IMR-90 (cell line): ENCODE results near the gene KIF1B. TPM values are rescaled to one million over a fixed set of nuclear protein-coding genes. Genes with fewer than 3 reads are reported as not detected.

Experiments
- ATAC-seq: fragments of 200-7000 bp; cut with Tn5 transposase; 2 replicates; pipeline ENCODE4 v1.9.1; 2020; ENCODE audit warnings: low read depth, mild to moderate bottlenecking, moderate library complexity
- BruUV-seq: library from RNA; stranded (reverse); fragments of 400-500 nt; replicated peaks from 2 replicates; lab custom pipeline; 2021; lab: Mats Ljungman, UMichigan
- CTCF ChIA-PET: fragments of 300-600 bp; formaldehyde crosslinking; extraction: SDS; loops from one replicate; lab custom pipeline; 2021; ENCODE audit warnings: antibody characterized with exemption; lab: Yijun Ruan, JAX
- POLR2A ChIA-PET: fragments of 300-600 bp; sonication (Branson Sonifier 250); formaldehyde crosslinking; loops from one replicate; lab custom pipeline; 2022; ENCODE audit warnings: antibody characterized with exemption; ENCODE audit not compliant: unreplicated experiment; lab: Charles Lee
- DNase-seq: peaks from one replicate; pipeline ENCODE4 v3.0.0; 2013
- H2AFZ ChIP-seq: replicated peaks from 2 replicates; pipeline ENCODE3; 2013; ENCODE audit warnings: low read length, mild to moderate bottlenecking; ENCODE audit not compliant: poor library complexity
- H2AK5ac ChIP-seq: 2 replicates; pipeline ENCODE4 v1.6.1; 2013; ENCODE audit warnings: low read depth, low read length, inconsistent platforms
- H2AK9ac ChIP-seq: replicated peaks from 2 replicates; pipeline ENCODE3; 2013; ENCODE audit warnings: mild to moderate bottlenecking, low read depth, low read length, moderate library complexity; ENCODE audit not compliant: poor library complexity
- H2BK120ac ChIP-seq: 2 replicates; pipeline ENCODE4 v1.6.1; 2013; ENCODE audit warnings: low read depth, low read length, inconsistent platforms
- H2BK15ac ChIP-seq: 3 replicates; pipeline ENCODE4 v1.6.1; 2013; ENCODE audit warnings: low read depth, low read length, inconsistent platforms
- H2BK20ac ChIP-seq: 2 replicates; pipeline ENCODE4 v1.6.1; 2013; ENCODE audit warnings: low read depth, mild to moderate bottlenecking, inconsistent platforms, low read length, moderate library complexity
- H2BK5ac ChIP-seq: 2 replicates; pipeline ENCODE4 v1.6.1; 2013; ENCODE audit warnings: mild to moderate bottlenecking, low read depth, low read length, inconsistent platforms; ENCODE audit not compliant: poor library complexity, severe bottlenecking
- H3K14ac ChIP-seq: replicated peaks from 2 replicates; pipeline ENCODE4 v1.6.1; 2013; ENCODE audit warnings: low read depth, low read length, inconsistent platforms
- H3K18ac ChIP-seq: 2 replicates; pipeline ENCODE4 v1.6.1; 2013; ENCODE audit warnings: low read depth, low read length, control low read depth
- H3K23ac ChIP-seq: 2 replicates; pipeline ENCODE4 v1.6.1; 2013; ENCODE audit warnings: low read depth, low read length, inconsistent platforms
- H3K27ac ChIP-seq: 2 replicates; pipeline ENCODE4 v1.5.1; 2013; ENCODE audit warnings: mild to moderate bottlenecking, control low read depth, low read length; ENCODE audit not compliant: insufficient read depth
- H3K27me3 ChIP-seq: 2 replicates; pipeline ENCODE4 v1.6.1; 2013; ENCODE audit warnings: low read length; ENCODE audit not compliant: control insufficient read depth, insufficient read depth
- H3K36me3 ChIP-seq: 2 replicates; pipeline ENCODE4 v1.6.1; 2013; ENCODE audit warnings: low read length, mixed read lengths; ENCODE audit not compliant: control insufficient read depth, insufficient read depth
- H3K4ac ChIP-seq: 2 replicates; pipeline ENCODE4 v1.6.1; 2013; ENCODE audit warnings: low read depth, low read length, inconsistent platforms
- H3K4me1 ChIP-seq: 2 replicates; pipeline ENCODE4 v1.6.1; 2013; ENCODE audit warnings: low read length, mixed read lengths; ENCODE audit not compliant: control insufficient read depth, insufficient read depth
- H3K4me2 ChIP-seq: 2 replicates; pipeline ENCODE4 v1.6.1; 2013; ENCODE audit warnings: low read depth, mild to moderate bottlenecking, control low read depth, low read length, moderate library complexity
- H3K4me3 ChIP-seq: 2 replicates; pipeline ENCODE4 v1.5.1; 2013; ENCODE audit warnings: low read depth, mild to moderate bottlenecking, control low read depth, low read length, moderate library complexity; ENCODE audit not compliant: insufficient read depth
- H3K56ac ChIP-seq: 2 replicates; pipeline ENCODE4 v1.6.1; 2013; ENCODE audit warnings: low read length, inconsistent platforms; ENCODE audit not compliant: insufficient read depth; ENCODE audit errors: extremely low read depth
- H3K79me1 ChIP-seq, 2 experiments: 2 replicates each; pipeline ENCODE4 v1.6.1; 2013; ENCODE audit warnings: low read length in 2 of 2, inconsistent platforms in 1 of 2, low read depth in 1 of 2
- H3K9ac ChIP-seq: 2 replicates; pipeline ENCODE4 v1.6.1; 2013; ENCODE audit warnings: low read depth, low read length, control low read depth
- H3K9me1 ChIP-seq: 2 replicates; pipeline ENCODE4 v1.6.1; 2013; ENCODE audit warnings: low read length, inconsistent platforms; ENCODE audit not compliant: insufficient read depth
- H3K9me3 ChIP-seq: 2 replicates; pipeline ENCODE4 v1.6.1; 2013; ENCODE audit warnings: low read length; ENCODE audit not compliant: control insufficient read depth, insufficient read depth
- H4K20me1 ChIP-seq: 2 replicates; pipeline ENCODE4 v1.6.1; 2013; ENCODE audit warnings: low read length, inconsistent platforms; ENCODE audit not compliant: insufficient read depth
- H4K5ac ChIP-seq: 2 replicates; pipeline ENCODE4 v1.6.1; 2013; ENCODE audit warnings: mild to moderate bottlenecking, low read depth, low read length, control low read depth
- H4K8ac ChIP-seq, 2 experiments: 2 replicates each; pipeline ENCODE4 v1.6.1; 2013; ENCODE audit warnings: low read depth in 2 of 2, low read length in 2 of 2, control low read depth in 1 of 2, inconsistent platforms in 1 of 2
- H4K91ac ChIP-seq: 2 replicates; pipeline ENCODE4 v1.6.1; 2013; ENCODE audit warnings: low read depth, low read length, inconsistent platforms; ENCODE audit not compliant: insufficient read depth
- BHLHE40 ChIP-seq: fragments of 150-350 bp; IDR thresholded peaks from 2 replicates; pipeline ENCODE4 v1.6.1; 2016; ENCODE audit warnings: mild to moderate bottlenecking, low read depth, low read length
- CEBPB ChIP-seq: IDR thresholded peaks from 2 replicates; pipeline ENCODE4 v1.6.1; 2012; ENCODE audit warnings: low read depth, low read length, improper control_type of control experiment
- CHD1 ChIP-seq: IDR thresholded peaks from 2 replicates; pipeline ENCODE4 v1.6.1; 2012; ENCODE audit warnings: low read depth, low read length, improper control_type of control experiment
- ELK1 ChIP-seq: fragments of 150-350 bp; IDR thresholded peaks from 2 replicates; pipeline ENCODE4 v1.6.1; 2016; ENCODE audit warnings: low read depth, mild to moderate bottlenecking, low read length, moderate library complexity, borderline replicate concordance
- FOS ChIP-seq: fragments of 150-350 bp; IDR thresholded peaks from 2 replicates; pipeline ENCODE4 v1.6.1; 2016; ENCODE audit warnings: low read depth, low read length
- MAFK ChIP-seq: IDR thresholded peaks from 2 replicates; pipeline ENCODE4 v1.6.1; 2012; ENCODE audit warnings: low read depth, low read length, improper control_type of control experiment
- MAZ ChIP-seq: IDR thresholded peaks from 2 replicates; pipeline ENCODE4 v1.6.1; 2012; ENCODE audit warnings: low read depth, mild to moderate bottlenecking, low read length, improper control_type of control experiment, moderate library complexity, borderline replicate concordance
- MXI1 ChIP-seq: IDR thresholded peaks from 2 replicates; pipeline ENCODE4 v1.6.1; 2012; ENCODE audit warnings: low read depth, mild to moderate bottlenecking, low read length, moderate library complexity, borderline replicate concordance
- NFE2L2 ChIP-seq: fragments of 150-350 bp; IDR thresholded peaks from 2 replicates; pipeline ENCODE4 v1.6.1; 2016; ENCODE audit warnings: low read depth, mild to moderate bottlenecking, low read length
- POLR2A ChIP-seq: IDR thresholded peaks from 2 replicates; pipeline ENCODE4 v1.6.1; 2012; ENCODE audit warnings: mild to moderate bottlenecking, low read depth, low read length
- RAD21 ChIP-seq: IDR thresholded peaks from 2 replicates; pipeline ENCODE4 v1.6.1; 2012; ENCODE audit warnings: low read length, improper control_type of control experiment
- RFX5 ChIP-seq: IDR thresholded peaks from 2 replicates; pipeline ENCODE4 v1.8.0; 2012; ENCODE audit warnings: low read depth, mild to moderate bottlenecking, low read length, moderate library complexity
- SMC3 ChIP-seq: fragments of 150-350 bp; IDR thresholded peaks from 2 replicates; pipeline ENCODE4 v1.6.1; 2016; ENCODE audit warnings: low read depth, mild to moderate bottlenecking, antibody characterized with exemption, low read length, moderate library complexity
- USF2 ChIP-seq: fragments of 150-350 bp; IDR thresholded peaks from 2 replicates; pipeline ENCODE4 v1.6.1; 2017; ENCODE audit warnings: mild to moderate bottlenecking, antibody characterized with exemption, low read length, low read depth
- WGBS, 2 experiments: methylation state at CpG; one replicate each; pipeline versions ENCODE4 v1.1.5 to v1.1.7; 2013; ENCODE audit warnings: missing lambda C conversion rate in 2 of 2; ENCODE audit not compliant: insufficient read length in 1 of 2; ENCODE audit errors: extremely low coverage in 2 of 2; 5-methylcytosine and 5-hydroxymethylcytosine counted together
- dilution Hi-C: fragments of 300-500 bp; cut with HindIII; formaldehyde crosslinking; loops from one replicate; pipeline ENCODE4 v1.14.3; 2018; ENCODE audit warnings: low sequenced_read_pairs; ENCODE audit not compliant: unreplicated experiment
- in situ Hi-C: fragments of 300-500 bp; cut with MboI; formaldehyde crosslinking; loops from 3 replicates; pipeline ENCODE4 v1.14.3; 2019; ENCODE audit warnings: low sequenced_read_pairs, inconsistent platforms, mixed read lengths
- intact Hi-C: fragments of 100-400 bp; cut with micrococcal nuclease; formaldehyde crosslinking; loops from 2 replicates; pipeline ENCODE4 v1.10.0; 2022
- polyA plus RNA-seq, 3 experiments: library from polyadenylated mRNA; depleted of rRNA; stranded (reverse); fragments of >200 nt; gene quantifications; 2 replicates each; pipeline ENCODE4 v1.2.3, GENCODE V29; 2012; ENCODE audit warnings: low replicate concordance in 1 of 3
- total RNA-seq: library from RNA; depleted of rRNA; stranded (reverse); fragments of >200 nt; gene quantifications from 2 replicates; pipeline ENCODE4 v1.2.3, GENCODE V29; 2012
- TF ChIP-seq, protein P1 (sequence below): conservative IDR thresholded peaks from 2 replicates; pipeline ENCODE4 v1.5.1; 2012; ENCODE audit warnings: mild to moderate bottlenecking, low read depth, low read length, improper control_type of control experiment

Gene KIF1B
- total and polyA plus RNA-seq, 2 of the 4 experiments (the other 2 are of a cell fraction): 13.0 to 21.1 TPM

DNA sequence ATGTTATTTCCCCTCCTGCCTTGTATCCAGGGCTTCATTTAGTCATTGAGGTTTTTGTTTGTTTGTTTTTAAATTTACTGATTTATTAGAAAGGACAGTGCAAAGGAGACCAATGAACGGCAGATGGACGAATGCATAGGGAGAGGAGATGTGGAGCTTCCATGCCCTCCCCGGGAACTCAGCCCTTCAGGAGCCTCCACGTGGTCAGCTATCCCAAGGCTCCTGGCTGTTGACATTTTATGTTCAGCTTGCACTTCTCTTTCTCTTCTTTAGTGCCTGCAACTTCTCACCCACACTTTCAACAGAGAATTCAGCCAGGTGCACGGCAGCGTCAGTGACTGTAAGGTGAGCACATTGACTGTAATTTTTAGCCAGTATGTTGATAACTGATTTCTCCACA lies 157.8 kb downstream of the KIF1B start:
- Histone ChIP-seq H3K36me3 (peaks cover 17% of the 10 kb centered on the region), H3K9me3 (no peaks in the 10 kb centered on the region)

More for the DNA sequence above, 157.8 kb downstream of the KIF1B start:
- no peak overlapping the region for H2AFZ ChIP-seq
- no peak overlapping the region for H2AK9ac ChIP-seq
- TF ChIP-seq POLR2A (no peak), RFX5 (no peak), NFE2L2 (no peak), ELK1 (no peak), SMC3 (no peak), BHLHE40 (no peak), MAZ (no peak), USF2 (no peak), RAD21 (no peak), CEBPB (no peak), MAFK (no peak), MXI1 (no peak), FOS (no peak), CHD1 (no peak)
- TF ChIP-seq, protein P1, sequence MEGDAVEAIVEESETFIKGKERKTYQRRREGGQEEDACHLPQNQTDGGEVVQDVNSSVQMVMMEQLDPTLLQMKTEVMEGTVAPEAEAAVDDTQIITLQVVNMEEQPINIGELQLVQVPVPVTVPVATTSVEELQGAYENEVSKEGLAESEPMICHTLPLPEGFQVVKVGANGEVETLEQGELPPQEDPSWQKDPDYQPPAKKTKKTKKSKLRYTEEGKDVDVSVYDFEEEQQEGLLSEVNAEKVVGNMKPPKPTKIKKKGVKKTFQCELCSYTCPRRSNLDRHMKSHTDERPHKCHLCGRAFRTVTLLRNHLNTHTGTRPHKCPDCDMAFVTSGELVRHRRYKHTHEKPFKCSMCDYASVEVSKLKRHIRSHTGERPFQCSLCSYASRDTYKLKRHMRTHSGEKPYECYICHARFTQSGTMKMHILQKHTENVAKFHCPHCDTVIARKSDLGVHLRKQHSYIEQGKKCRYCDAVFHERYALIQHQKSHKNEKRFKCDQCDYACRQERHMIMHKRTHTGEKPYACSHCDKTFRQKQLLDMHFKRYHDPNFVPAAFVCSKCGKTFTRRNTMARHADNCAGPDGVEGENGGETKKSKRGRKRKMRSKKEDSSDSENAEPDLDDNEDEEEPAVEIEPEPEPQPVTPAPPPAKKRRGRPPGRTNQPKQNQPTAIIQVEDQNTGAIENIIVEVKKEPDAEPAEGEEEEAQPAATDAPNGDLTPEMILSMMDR: no peak
- BruUV-seq: no TSS peak
- H3K9me1 ChIP-seq: 0 out of 2 replicates have a peak, but pooled peaks cover 3% of the 10 kb centered on the region
- H2BK15ac ChIP-seq: no peak overlapping the region
- no peak overlapping the region for H3K18ac ChIP-seq
- no peak overlapping the region for H3K4me3 ChIP-seq
- H3K27me3 ChIP-seq: no peaks in the 10 kb centered on the region
- H3K56ac ChIP-seq: no peak overlapping the region
- no peak for DNase-seq
- no peak overlapping the region for H3K27ac ChIP-seq
- intact Hi-C loops (no loop called here), in situ Hi-C loops (no loop called here), dilution Hi-C loops (no loop called here)
- H3K4me1 ChIP-seq: no peaks in the 10 kb centered on the region
- no peak overlapping the region for H3K4me2 ChIP-seq
- no peak overlapping the region for H3K9ac ChIP-seq
- H2BK20ac ChIP-seq: no peak overlapping the region
- H3K4ac ChIP-seq: no peak overlapping the region
- H3K14ac ChIP-seq: no peak overlapping the region
- H2AK5ac ChIP-seq: no peak overlapping the region
- H3K23ac ChIP-seq: no peak overlapping the region
- no CpG with 5 or more reads among the region's 6 CpGs for WGBS, 2 experiments
- H2BK120ac ChIP-seq: no peak overlapping the region
- ChIA-PET CTCF (interaction anchor here (0.6 kb wide), 1 partner anchor 414 kb away, joined by 5 read pairs; no protein-coding TSS in a partner anchor), POLR2A (no interaction called here)
- no peak overlapping the region for H4K91ac ChIP-seq
- no peaks in the 10 kb centered on the region for H3K79me1 ChIP-seq
- no peak for ATAC-seq
- H4K20me1 ChIP-seq: no peaks in the 10 kb centered on the region
- H4K8ac ChIP-seq: no peak overlapping the region
- H2BK5ac ChIP-seq: no peak overlapping the region
- H4K5ac ChIP-seq: no peak overlapping the region
